ENCODE results near the gene CA11.
"Not testable (repeated sequence)": the region's sequence is repeated elsewhere in the genome, so short reads cannot be mapped to it uniquely, and the experiment has no call there.

Gene CA11

DNA sequence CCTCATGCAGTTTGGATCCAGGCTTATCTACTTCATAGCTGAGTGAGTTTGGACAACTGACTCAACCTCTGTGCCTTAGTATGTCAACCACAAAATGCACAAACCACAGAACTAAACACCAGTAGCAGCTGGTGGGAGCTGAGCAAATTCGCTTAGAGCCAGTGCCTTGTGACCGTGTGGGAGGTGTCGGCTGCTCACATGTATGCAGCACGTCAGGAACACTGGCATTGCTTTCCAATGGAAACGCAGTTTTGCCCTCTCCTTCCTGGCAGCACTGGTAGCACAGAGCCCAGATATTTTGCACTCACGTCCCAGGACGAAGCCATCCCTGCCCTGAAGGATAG is 35.1 kb upstream of the CA11 start:
- DNase-seq (ENCODE audit: low read depth): peak; percentile 60
- TF ChIP-seq, protein P1, sequence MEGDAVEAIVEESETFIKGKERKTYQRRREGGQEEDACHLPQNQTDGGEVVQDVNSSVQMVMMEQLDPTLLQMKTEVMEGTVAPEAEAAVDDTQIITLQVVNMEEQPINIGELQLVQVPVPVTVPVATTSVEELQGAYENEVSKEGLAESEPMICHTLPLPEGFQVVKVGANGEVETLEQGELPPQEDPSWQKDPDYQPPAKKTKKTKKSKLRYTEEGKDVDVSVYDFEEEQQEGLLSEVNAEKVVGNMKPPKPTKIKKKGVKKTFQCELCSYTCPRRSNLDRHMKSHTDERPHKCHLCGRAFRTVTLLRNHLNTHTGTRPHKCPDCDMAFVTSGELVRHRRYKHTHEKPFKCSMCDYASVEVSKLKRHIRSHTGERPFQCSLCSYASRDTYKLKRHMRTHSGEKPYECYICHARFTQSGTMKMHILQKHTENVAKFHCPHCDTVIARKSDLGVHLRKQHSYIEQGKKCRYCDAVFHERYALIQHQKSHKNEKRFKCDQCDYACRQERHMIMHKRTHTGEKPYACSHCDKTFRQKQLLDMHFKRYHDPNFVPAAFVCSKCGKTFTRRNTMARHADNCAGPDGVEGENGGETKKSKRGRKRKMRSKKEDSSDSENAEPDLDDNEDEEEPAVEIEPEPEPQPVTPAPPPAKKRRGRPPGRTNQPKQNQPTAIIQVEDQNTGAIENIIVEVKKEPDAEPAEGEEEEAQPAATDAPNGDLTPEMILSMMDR (conservative IDR thresholded peaks at IDR 0.05; ENCODE audit: low read depth, low read length): no peak
- no peak overlapping the region for H3K4me3 ChIP-seq (ENCODE audit: low read length)

DNA sequence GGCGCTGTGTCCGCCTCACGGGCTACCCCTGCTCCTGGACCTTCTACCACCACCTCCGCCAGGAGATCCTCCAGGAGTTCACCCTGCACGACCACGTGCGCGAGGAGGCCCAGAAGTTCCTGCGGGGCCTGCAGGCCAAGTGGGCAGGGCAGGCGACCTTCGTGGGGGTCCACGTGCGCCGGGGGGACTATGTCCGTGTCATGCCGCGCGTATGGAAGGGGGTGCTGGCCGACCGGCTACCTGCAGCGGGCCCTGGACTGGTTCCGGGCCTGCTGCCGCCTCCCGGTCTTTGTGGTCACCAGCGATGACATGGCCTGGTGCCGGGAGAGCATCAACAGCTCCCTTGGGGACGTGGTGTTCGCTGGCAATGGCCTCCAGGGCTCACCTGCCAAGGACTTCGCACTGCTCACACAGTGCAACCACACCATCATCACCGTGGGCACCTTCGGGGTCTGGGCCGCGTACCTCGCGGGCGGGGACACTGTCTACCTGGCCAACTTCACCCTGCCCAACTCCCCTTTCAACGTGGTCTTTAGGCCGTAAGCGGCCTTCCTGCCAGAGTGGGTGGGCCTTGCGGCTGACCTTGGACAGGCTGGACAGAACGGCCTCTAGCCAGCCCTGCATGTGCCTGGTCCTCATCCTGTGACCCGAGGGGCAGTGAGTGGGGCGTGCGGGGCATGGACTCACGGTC is 34.6 kb upstream of the CA11 start:
- TF ChIP-seq, protein P1 (conservative IDR thresholded peaks at IDR 0.05; ENCODE audit: low read depth, low read length): no peak
- no peak for DNase-seq (ENCODE audit: low read depth)
- H3K4me3 ChIP-seq (ENCODE audit: low read length): no peak overlapping the region

DNA sequence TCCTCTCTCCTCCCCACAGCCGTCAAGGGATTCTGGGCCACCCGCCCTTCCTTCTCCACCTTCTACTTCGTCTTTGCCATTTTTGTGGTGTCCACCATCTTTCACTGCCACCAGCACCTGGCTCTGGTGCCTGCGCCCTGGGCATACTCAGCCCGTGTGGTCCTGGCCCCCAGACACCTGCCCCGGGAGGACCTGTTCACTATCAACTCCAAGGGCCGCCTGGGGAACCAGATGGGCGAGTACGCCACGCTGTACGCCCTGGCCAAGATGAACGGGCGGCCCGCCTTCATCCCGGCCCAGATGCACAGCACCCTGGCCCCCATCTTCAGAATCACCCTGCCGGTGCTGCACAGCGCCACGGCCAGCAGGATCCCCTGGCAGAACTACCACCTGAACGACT is 34.0 kb upstream of the CA11 start:
- not testable (repeated sequence) for DNase-seq (ENCODE audit: low read depth); H3K4me3 ChIP-seq (ENCODE audit: low read length)

DNA sequence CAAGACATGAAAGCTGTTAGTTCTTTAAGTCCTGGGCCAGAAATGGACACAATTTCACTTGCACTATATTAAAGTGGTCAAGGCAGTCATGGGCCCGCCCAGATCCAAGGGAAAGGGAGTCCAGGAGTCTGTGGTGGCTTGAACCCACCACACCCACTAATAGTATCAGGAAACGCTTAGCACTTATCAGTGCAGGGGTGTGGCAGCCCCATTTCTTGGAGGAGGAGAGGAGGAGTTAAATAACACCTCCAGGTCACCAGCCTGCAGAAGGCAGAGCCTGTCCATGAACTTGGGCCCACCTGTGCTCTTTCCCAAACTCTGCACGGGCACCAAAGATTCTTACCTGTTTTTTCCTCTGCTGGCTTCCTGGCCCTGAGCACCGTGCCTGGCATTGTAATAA is 32.2 kb upstream of the CA11 start:
- no peak overlapping the region for H3K4me3 ChIP-seq (ENCODE audit: low read length)
- TF ChIP-seq, protein P1 (conservative IDR thresholded peaks at IDR 0.05; ENCODE audit: low read depth, low read length): no peak
- DNase-seq (ENCODE audit: low read depth): no peak

DNA sequence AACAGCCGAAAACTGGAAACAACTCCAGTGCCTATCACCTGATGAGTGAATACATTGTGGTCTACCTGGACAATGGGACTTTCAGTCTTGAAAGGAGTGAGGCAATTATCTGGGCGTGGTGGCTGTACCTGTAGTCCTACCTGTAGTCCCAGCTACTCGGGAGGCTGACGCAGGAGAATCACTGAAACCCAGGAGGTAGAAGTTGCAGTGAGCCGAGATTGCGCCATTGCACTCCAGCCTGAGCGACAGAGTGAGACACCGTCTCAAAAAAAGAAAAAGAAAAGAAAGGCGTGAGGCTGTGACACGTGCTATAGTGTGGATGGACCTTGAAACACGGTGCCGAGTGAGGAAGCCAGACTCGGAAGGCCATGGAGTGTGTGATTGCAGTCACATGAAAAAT is 30.9 kb upstream of the CA11 start:
- H3K4me3 ChIP-seq (ENCODE audit: low read length): no peak overlapping the region
- TF ChIP-seq, protein P1 (conservative IDR thresholded peaks at IDR 0.05; ENCODE audit: low read depth, low read length): no peak

DNA sequence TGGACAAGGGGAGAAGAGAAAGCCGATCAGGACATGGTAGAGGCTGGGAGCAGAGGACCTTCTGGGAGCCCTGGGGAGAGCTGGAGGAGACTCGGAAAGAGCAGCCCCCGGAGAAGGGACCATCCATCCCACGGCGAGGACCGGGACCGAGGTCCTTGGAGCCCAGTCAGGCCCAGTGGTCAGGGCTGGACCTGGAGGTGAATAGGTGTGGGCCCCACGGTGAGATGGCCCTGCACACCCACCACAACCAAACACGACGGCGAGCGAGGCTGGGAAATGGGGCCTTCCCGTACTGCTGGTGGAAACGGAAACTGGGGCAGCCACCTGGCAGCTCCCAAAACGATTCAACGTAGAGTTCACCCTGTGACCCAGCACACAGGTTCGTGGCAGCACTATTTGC is 30.5 kb upstream of the CA11 start:
- TF ChIP-seq, protein P1 (conservative IDR thresholded peaks at IDR 0.05; ENCODE audit: low read depth, low read length): no peak
- DNase-seq (ENCODE audit: low read depth): no peak
- H3K4me3 ChIP-seq (ENCODE audit: low read length): no peak overlapping the region

More for the DNA sequence above, 30.9 kb upstream of the CA11 start:
- no peak for DNase-seq (ENCODE audit: low read depth)

DNA sequence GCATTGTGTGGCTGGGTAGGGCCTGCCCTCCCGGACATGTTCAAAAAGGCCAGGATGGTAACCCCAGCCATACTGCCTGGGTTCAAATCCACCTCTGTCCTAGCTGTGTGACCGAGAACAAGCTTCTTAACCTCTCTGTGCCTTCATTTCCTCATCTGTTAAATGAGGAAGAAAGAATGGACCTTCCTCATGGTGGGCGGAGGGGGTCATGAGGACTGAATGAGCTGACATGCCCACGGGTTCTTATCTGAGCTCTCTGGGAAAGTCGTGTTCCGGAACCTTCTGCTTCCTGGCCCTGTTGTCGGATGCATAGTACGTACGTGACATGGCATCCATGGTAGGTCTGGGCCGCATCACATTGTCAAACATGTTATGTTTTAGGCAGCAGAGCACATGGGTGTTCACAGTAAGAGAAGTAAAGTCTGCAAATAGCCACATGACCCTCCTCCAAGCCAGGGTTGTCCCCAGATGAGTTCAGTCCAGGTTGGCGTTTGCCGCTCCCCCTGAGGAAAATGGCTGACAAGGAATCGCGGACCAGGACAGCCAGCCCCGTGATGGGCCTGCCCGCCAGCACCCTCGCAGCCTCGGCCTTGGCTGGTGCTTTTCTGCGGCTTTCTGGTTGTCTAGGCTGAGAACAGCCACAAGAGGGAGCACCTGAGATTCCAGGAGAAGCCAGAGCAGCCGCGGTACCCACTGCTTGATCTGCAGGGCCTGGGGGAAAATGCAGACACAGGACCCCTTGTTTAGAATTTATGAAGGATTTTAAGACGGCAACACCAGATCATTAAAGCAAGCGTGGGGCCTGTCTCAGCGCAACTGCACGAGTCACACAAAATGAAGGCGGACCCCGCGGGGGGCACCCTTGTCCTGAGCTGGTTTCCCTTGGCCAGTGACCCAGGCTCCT is 29.2 kb upstream of the CA11 start:
- H3K4me3 ChIP-seq (ENCODE audit: low read length): no peak overlapping the region
- no peak for DNase-seq (ENCODE audit: low read depth)
- TF ChIP-seq, protein P1 (conservative IDR thresholded peaks at IDR 0.05; ENCODE audit: low read depth, low read length): peak; percentile 90
